Measurements from ENCODE around the gene GCHFR. TPM values are rescaled to one million over a fixed set of nuclear protein-coding genes. Genes with fewer than 3 reads are reported as not detected.
A peak's percentile ranks its signal among the peaks of the same experiment; 100 is the strongest.

The GCHFR gene
- total RNA-seq, 2 experiments from 2014 or later, result 50.6 to 50.8 TPM

DNA sequence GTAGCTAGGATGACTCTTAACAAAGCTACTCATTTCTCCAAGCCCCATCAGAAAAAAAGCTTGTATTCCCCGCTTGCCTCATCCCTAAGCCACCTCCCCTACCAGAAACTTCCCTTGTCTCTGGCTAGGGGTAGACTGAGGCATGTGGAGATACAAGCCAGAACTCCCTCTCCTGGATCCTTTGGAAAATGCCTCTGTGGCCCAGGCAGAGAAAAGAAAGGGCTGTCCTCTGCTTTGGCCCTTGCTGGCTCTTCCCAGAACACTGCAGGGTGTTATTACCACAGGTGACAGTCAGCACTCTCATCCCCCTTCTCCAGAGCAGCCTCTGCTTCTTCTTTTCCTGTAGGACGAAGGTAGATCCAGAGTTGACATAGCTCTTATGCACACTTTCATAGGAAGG, 24.0 kb upstream of the GCHFR start:
- no peaks in the 10 kb centered on the region for H3K9me3 Mint-ChIP-seq (ENCODE audit: insufficient read depth)
- H3K36me3 Mint-ChIP-seq (ENCODE audit: low read depth), result peaks cover 74% of the 10 kb centered on the region
- ATAC-seq (no peak), DNase-seq (no peak)
- H3K4me1 Mint-ChIP-seq (ENCODE audit: low read depth), result peaks cover 28% of the 10 kb centered on the region
- ChIA-PET CTCF (interaction anchor here (0.6 to 10.7 kb wide), 5 partner anchors 11 to 191 kb away, joined by 3 to 107 read pairs (median 3); no protein-coding TSS in a partner anchor), POLR2A (interaction anchor here (0.9 to 1.0 kb wide), 2 partner anchors 9 to 45 kb away, joined by 3 to 4 read pairs; partner anchors contain the start of gene RAD51)
- H3K4me3 Mint-ChIP-seq, result no peak overlapping the region
- H3K27me3 Mint-ChIP-seq (ENCODE audit: low read depth), result no peaks in the 10 kb centered on the region
- no peak overlapping the region for H3K27ac Mint-ChIP-seq

DNA sequence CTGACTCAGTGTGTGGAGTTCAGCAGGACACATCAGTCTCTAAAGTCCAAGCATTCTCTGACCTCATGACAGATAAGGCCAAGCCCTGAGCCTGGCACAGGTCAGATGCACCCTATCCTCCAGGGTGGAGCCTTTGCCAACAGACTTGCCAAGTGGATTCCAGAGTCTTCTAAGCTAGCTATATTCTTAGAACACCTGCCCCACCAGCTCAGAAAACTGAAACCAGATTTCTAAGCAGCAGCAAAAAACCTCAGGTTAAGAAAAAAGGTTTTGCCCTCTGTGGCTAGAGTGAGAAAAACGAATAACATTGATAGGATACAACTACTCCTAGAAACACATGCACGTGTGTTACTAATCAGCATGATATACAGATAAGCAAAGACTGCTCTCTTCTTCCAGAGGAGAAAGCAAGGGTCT, 20.4 kb upstream of the GCHFR start:
- Mint-ChIP-seq H3K4me1 (ENCODE audit: low read depth) (peaks cover 45% of the 10 kb centered on the region), H3K27me3 (ENCODE audit: low read depth) (no peaks in the 10 kb centered on the region), H3K36me3 (ENCODE audit: low read depth) (peaks cover 65% of the 10 kb centered on the region), H3K9me3 (ENCODE audit: insufficient read depth) (no peaks in the 10 kb centered on the region), H3K4me3 (peak overlapping the region; percentile 28), H3K27ac (peak overlapping the region; percentile 87)
- ATAC-seq, result peak; percentile 71
- CTCF ChIA-PET, result interaction anchor here (0.6 to 10.7 kb wide), 12 partner anchors 10 to 178 kb away, joined by 3 to 107 read pairs (median 6); partner anchors contain the start of genes C15orf62, RAD51 and VPS18
- DNase-seq, result peak; percentile 50
- POLR2A ChIA-PET, result interaction anchor here (0.6 to 3.0 kb wide), 7 partner anchors 10 to 539 kb away, joined by 3 to 13 read pairs (median 4); partner anchors contain the start of genes GCHFR, RAD51 and RPUSD2

DNA sequence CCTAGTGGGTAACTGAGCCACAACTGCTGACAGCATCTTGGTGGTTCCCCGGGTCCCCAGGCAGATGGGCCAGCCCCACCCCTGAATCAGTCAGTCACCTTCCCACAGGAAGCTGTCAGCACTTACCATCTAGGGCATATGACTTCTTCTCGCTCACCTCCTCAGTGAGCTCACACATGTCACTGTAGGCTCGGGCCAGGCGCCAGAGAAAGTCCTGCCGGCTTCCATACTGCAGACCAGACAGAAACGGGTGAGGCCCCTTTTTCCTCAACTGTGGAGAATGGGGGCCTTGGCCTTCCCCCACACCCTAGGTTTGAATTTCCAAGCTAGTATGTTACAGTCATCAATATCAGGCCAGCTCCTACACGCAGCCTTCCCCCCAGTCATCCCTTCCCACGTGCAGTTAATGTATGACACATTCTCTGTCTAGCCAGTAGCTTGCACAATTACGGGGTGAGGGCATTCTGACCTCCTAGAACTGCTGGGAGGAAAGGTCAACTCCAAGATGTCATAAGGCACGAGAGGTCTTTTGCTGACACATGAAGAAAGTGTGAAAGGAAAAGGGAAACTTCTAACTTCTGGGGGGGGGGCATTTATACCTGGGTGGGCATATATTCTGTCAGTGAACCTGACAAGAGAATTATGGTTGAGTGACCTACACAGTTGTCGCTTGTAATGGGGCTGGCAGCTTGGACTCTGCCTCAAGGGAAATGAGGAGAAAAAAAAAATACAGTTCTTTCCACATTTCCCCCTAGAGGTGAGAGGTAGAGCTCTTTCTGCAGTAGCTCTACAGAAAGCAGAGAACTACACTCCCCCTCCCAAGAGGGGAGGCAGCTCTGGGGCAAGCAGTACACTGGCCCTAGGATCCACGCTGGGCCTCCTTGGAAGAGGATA, 19.7 kb upstream of the GCHFR start:
- CTCF ChIA-PET, result interaction anchor here (0.6 to 10.7 kb wide), 13 partner anchors 9 to 289 kb away, joined by 3 to 107 read pairs (median 6); partner anchors contain the start of genes C15orf62, RAD51 and VPS18

GRCh38 chr15:40744815-40745152, 19.1 kb upstream of the GCHFR start:
- no peaks in the 10 kb centered on the region for H3K27me3 Mint-ChIP-seq (ENCODE audit: low read depth)
- CTCF ChIA-PET, result interaction anchor here (0.6 to 10.7 kb wide), 9 partner anchors 8 to 290 kb away, joined by 3 to 107 read pairs (median 7); partner anchors contain the start of genes C15orf62 and RAD51
- peak overlapping the region; percentile 87 for H3K27ac Mint-ChIP-seq
- H3K36me3 Mint-ChIP-seq (ENCODE audit: low read depth), result peaks cover 58% of the 10 kb centered on the region
- DNase-seq (no peak), ATAC-seq (no peak)
- peaks cover 45% of the 10 kb centered on the region for H3K4me1 Mint-ChIP-seq (ENCODE audit: low read depth)
- no peaks in the 10 kb centered on the region for H3K9me3 Mint-ChIP-seq (ENCODE audit: insufficient read depth)
- POLR2A ChIA-PET, result interaction anchor here (0.6 to 3.0 kb wide), 5 partner anchors 9 to 59 kb away, joined by 3 to 13 read pairs (median 6); partner anchors contain the start of genes GCHFR and RAD51
- H3K4me3 Mint-ChIP-seq, result no peak overlapping the region

More for the DNA sequence above, 19.7 kb upstream of the GCHFR start:
- ATAC-seq (peak; percentile 94), DNase-seq (peak; percentile 85)
- Mint-ChIP-seq H3K9me3 (ENCODE audit: insufficient read depth) (no peaks in the 10 kb centered on the region), H3K27me3 (ENCODE audit: low read depth) (no peaks in the 10 kb centered on the region), H3K27ac (peak overlapping the region; percentile 87), H3K36me3 (ENCODE audit: low read depth) (peaks cover 58% of the 10 kb centered on the region), H3K4me1 (ENCODE audit: low read depth) (peaks cover 45% of the 10 kb centered on the region), H3K4me3 (peak overlapping the region; percentile 35)
- POLR2A ChIA-PET, result interaction anchor here (0.6 to 3.0 kb wide), 10 partner anchors 9 to 539 kb away, joined by 3 to 13 read pairs (median 4); partner anchors contain the start of genes GCHFR, RAD51 and RPUSD2

- peak overlapping the region; percentile 74 for H3K27ac Mint-ChIP-seq
- ChIA-PET POLR2A (interaction anchor here (1.0 to 2.1 kb wide), 3 partner anchors 18 to 52 kb away, joined by 3 to 11 read pairs (median 3); partner anchors contain the start of genes GCHFR and RAD51), CTCF (interaction anchor here (1.1 to 10.7 kb wide), 4 partner anchors 10 to 147 kb away, joined by 3 to 107 read pairs (median 14); partner anchors contain the start of genes C15orf62 and VPS18)
- H3K27me3 Mint-ChIP-seq (ENCODE audit: low read depth), result no peaks in the 10 kb centered on the region
- ATAC-seq (no peak), DNase-seq (no peak)
- peaks cover 51% of the 10 kb centered on the region for H3K4me1 Mint-ChIP-seq (ENCODE audit: low read depth)
- H3K36me3 Mint-ChIP-seq (ENCODE audit: low read depth), result peaks cover 62% of the 10 kb centered on the region
- H3K9me3 Mint-ChIP-seq (ENCODE audit: insufficient read depth), result no peaks in the 10 kb centered on the region
- no peak overlapping the region for H3K4me3 Mint-ChIP-seq
Observed at GRCh38 chr15:40746916-40747418, 16.9 kb upstream of the GCHFR start.

- Mint-ChIP-seq H3K4me1 (ENCODE audit: low read depth) (peaks cover 51% of the 10 kb centered on the region), H3K9me3 (ENCODE audit: insufficient read depth) (no peaks in the 10 kb centered on the region), H3K27me3 (ENCODE audit: low read depth) (no peaks in the 10 kb centered on the region), H3K27ac (peak overlapping the region; percentile 74), H3K36me3 (ENCODE audit: low read depth) (peaks cover 64% of the 10 kb centered on the region), H3K4me3 (no peak overlapping the region)
- POLR2A ChIA-PET, result interaction anchor here (1.3 to 2.1 kb wide), 2 partner anchors 17 to 53 kb away, joined by 3 to 11 read pairs; partner anchors contain the start of genes GCHFR and RAD51
- DNase-seq (no peak), ATAC-seq (no peak)
- CTCF ChIA-PET, result interaction anchor here (1.1 to 10.7 kb wide), 3 partner anchors 9 to 146 kb away, joined by 3 to 107 read pairs (median 7); partner anchors contain the start of gene VPS18
Observed at GRCh38 chr15:40747685-40748631, 15.9 kb upstream of the GCHFR start.

- Mint-ChIP-seq H3K9me3 (ENCODE audit: insufficient read depth) (no peaks in the 10 kb centered on the region), H3K27ac (no peak overlapping the region), H3K27me3 (ENCODE audit: low read depth) (no peaks in the 10 kb centered on the region), H3K4me3 (no peak overlapping the region), H3K4me1 (ENCODE audit: low read depth) (peaks cover 51% of the 10 kb centered on the region), H3K36me3 (ENCODE audit: low read depth) (peaks cover 63% of the 10 kb centered on the region)
- ChIA-PET POLR2A (interaction anchor here (1.2 kb wide), 1 partner anchor 11 kb away, joined by 4 read pairs; no protein-coding TSS in a partner anchor), CTCF (interaction anchor here (0.6 to 10.7 kb wide), 4 partner anchors 10 to 145 kb away, joined by 3 to 107 read pairs (median 4); partner anchors contain the start of gene VPS18)
- ATAC-seq, result no peak
- no peak for DNase-seq
Observed at GRCh38 chr15:40749151-40749630, 14.7 kb upstream of the GCHFR start.

DNA sequence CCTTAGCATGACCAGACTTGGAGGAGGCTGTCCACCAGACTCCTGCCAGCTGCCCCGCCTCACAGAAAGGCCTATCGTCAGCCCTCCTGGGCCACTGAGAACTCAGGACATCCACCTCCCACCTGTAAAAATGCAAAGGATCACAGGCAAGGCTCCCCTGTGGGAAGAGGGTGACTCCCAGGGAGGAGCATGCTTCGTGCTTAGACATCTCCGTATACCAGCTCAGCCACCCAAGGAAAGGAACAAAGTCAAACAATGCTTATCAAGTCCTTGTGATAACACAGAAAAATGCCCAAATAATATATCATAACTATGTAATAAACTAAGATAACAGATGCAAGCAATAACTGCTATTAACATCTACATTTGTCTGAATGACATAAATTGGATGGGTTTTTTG, 13.0 kb upstream of the GCHFR start:
- Mint-ChIP-seq H3K4me3 (no peak overlapping the region), H3K36me3 (ENCODE audit: low read depth) (peaks cover 50% of the 10 kb centered on the region), H3K4me1 (ENCODE audit: low read depth) (peaks cover 40% of the 10 kb centered on the region), H3K27ac (no peak overlapping the region), H3K27me3 (ENCODE audit: low read depth) (no peaks in the 10 kb centered on the region), H3K9me3 (ENCODE audit: insufficient read depth) (no peaks in the 10 kb centered on the region)
- no peak for DNase-seq
- ChIA-PET POLR2A (interaction anchor here (0.9 kb wide), 1 partner anchor 12 kb away, joined by 3 read pairs; no protein-coding TSS in a partner anchor), CTCF (interaction anchor here (1.0 to 1.7 kb wide), 3 partner anchors 11 to 144 kb away, joined by 3 to 4 read pairs (median 3); partner anchors contain the start of gene VPS18)
- no peak for ATAC-seq

DNA sequence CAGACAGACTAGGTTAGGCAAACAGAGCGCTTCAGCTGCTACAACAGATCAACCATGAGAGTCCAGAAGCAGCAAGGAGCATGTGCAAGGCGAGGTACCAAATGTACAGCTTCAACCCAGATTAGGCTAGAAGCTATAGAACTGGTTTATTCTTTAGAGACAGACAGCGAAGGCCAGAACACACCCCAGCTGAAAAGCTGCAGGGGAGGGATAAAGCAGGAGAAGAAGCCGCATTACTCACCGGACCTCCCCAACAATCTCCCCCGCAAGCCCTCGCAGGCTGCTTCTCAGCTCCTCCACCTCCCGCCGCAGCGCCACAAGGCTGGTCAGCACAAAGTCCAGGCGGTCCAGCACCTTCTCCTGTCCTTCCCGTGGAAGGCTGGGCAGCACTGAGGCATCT, 12.1 kb upstream of the GCHFR start:
- CTCF ChIA-PET, result interaction anchor here (1.0 kb wide), 1 partner anchor 31 kb away, joined by 3 read pairs; no protein-coding TSS in a partner anchor
- peaks cover 38% of the 10 kb centered on the region for H3K4me1 Mint-ChIP-seq (ENCODE audit: low read depth)
- H3K36me3 Mint-ChIP-seq (ENCODE audit: low read depth), result peaks cover 45% of the 10 kb centered on the region
- H3K9me3 Mint-ChIP-seq (ENCODE audit: insufficient read depth), result no peaks in the 10 kb centered on the region
- H3K27me3 Mint-ChIP-seq (ENCODE audit: low read depth), result no peaks in the 10 kb centered on the region
- POLR2A ChIA-PET, result interaction anchor here (1.4 kb wide), 1 partner anchor 14 kb away, joined by 4 read pairs; no protein-coding TSS in a partner anchor
- ATAC-seq (no peak), DNase-seq (no peak)
- no peak overlapping the region for H3K4me3 Mint-ChIP-seq
- H3K27ac Mint-ChIP-seq, result no peak overlapping the region

GRCh38 chr15:40754574-40754882, 9.3 kb upstream of the GCHFR start:
- ATAC-seq (peak; percentile 18), DNase-seq (no peak)
- H3K36me3 Mint-ChIP-seq (ENCODE audit: low read depth), result peaks cover 34% of the 10 kb centered on the region
- ChIA-PET POLR2A (interaction anchor here (0.6 to 1.3 kb wide), 3 partner anchors 10 to 60 kb away, joined by 3 to 6 read pairs (median 5); no protein-coding TSS in a partner anchor), CTCF (no interaction called here)
- H3K4me3 Mint-ChIP-seq, result peak overlapping the region; percentile 91
- H3K9me3 Mint-ChIP-seq (ENCODE audit: insufficient read depth), result no peaks in the 10 kb centered on the region
- H3K4me1 Mint-ChIP-seq (ENCODE audit: low read depth), result peaks cover 38% of the 10 kb centered on the region
- peak overlapping the region; percentile 99 for H3K27ac Mint-ChIP-seq
- no peaks in the 10 kb centered on the region for H3K27me3 Mint-ChIP-seq (ENCODE audit: low read depth)

Measured in activated CD8-positive, alpha-beta T cell treated with anti-CD3 and anti-CD28 coated beads, Interleukin-2, amount 10 ng/mL, durations not matched to agents 7 days and 5 days (primary cell).